SK-N-SH treated with all-trans-retinoic acid at 6 μM for 48 hours (cell line): Measurements from ENCODE around the gene TAF6.

Source experiments
- BACH2 ChIP-seq: fragments of 250-450 bp; sonication (Bioruptor Pico); IDR thresholded peaks from 2 replicates; pipeline ENCODE4 v1.9.0; 2021; ENCODE audit warnings: mild to moderate bottlenecking, borderline replicate concordance
- CSDC2 ChIP-seq: fragments of 250-450 bp; sonication (Bioruptor Pico); IDR thresholded peaks from 2 replicates; pipeline ENCODE4 v1.5.0; 2020; ENCODE audit warnings: mild to moderate bottlenecking, moderate library complexity
- GLIS3 ChIP-seq: fragments of 250-450 bp; sonication (Bioruptor Pico); IDR thresholded peaks from 2 replicates; pipeline ENCODE4 v1.5.0; 2020; ENCODE audit warnings: mild to moderate bottlenecking, moderate library complexity
- OSR1 ChIP-seq: fragments of 250-450 bp; sonication (Bioruptor Pico); IDR thresholded peaks from 2 replicates; pipeline ENCODE4 v1.8.0; 2022; ENCODE audit warnings: moderate library complexity, mild to moderate bottlenecking, inconsistent platforms
- SNAI2 ChIP-seq: fragments of 250-450 bp; sonication (Bioruptor Pico); IDR thresholded peaks from 2 replicates; pipeline ENCODE4 v1.5.0; 2020; ENCODE audit warnings: mild to moderate bottlenecking, moderate library complexity
- ZFP30 ChIP-seq: fragments of 450-650 bp; formaldehyde crosslinking; IDR thresholded peaks from 2 replicates; pipeline ENCODE4 v1.5.0; 2022; ENCODE audit warnings: mild to moderate bottlenecking, moderate library complexity
- ZNF8 ChIP-seq: fragments of 450-650 bp; formaldehyde crosslinking; IDR thresholded peaks from 2 replicates; pipeline ENCODE4 v1.5.0; 2020; ENCODE audit warnings: mild to moderate bottlenecking, moderate library complexity
- TF ChIP-seq, protein P1 (sequence below): fragments of 250-450 bp; sonication (Bioruptor Pico); IDR thresholded peaks from 2 replicates; pipeline ENCODE4 v1.8.0; 2020; ENCODE audit warnings: mild to moderate bottlenecking, moderate library complexity, borderline replicate concordance
- TF ChIP-seq, protein P2 (sequence below): fragments of 250-450 bp; sonication (Bioruptor Pico); IDR thresholded peaks from 2 replicates; pipeline ENCODE4 v1.5.1; 2020; ENCODE audit warnings: low read depth, mild to moderate bottlenecking, moderate library complexity
- TF ChIP-seq, protein P3 (sequence below): fragments of 250-450 bp; sonication (Bioruptor Pico); IDR thresholded peaks from 2 replicates; pipeline ENCODE4 v1.5.0; 2020; ENCODE audit warnings: mild to moderate bottlenecking, moderate library complexity

DNA sequence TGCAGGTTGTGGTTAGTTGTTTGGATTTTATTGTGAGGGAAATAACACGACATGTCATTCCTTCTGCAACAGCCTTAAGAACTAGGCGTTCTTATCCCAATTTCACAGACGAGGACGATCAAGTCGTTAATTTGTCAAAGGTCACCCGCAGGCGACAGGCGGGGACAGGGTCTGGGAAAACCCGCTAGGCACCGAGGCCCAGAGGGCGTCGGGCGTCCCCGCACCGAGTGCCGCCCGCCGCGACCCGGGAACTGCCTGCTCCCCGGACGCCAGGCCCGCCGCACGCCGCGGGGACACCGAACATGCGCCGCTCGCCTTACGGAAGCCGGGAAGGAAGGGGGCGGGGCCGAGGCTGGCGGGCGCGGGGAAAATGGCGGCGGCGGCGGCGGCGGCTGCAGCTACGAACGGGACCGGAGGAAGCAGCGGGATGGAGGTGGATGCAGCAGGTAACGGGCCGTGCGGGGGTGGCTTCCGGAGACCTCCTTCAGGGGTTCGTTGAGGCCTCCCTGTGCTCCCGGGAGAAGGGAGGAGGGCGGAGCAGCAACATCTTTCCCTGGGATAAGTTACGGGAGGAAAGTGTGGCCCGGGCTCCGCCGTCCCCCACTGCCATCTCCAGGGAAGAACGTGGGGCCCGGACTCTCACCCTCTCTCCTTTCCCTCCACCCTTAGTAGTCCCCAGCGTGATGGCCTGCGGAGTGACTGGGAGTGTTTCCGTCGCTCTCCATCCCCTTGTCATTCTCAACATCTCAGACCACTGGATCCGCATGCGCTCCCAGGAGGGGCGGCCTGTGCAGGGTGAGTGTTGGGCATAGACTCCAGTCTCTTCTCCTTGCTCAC, 30.3 kb downstream of the TAF6 start, which contains the start of gene COPS6:
- TF ChIP-seq ZFP30, result peak; percentile 49
- TF ChIP-seq ZNF8 (CRISPR knock-in tag), result peak; percentile 55; the same call in 1 of the 2 replicates
- TF ChIP-seq, protein P1, sequence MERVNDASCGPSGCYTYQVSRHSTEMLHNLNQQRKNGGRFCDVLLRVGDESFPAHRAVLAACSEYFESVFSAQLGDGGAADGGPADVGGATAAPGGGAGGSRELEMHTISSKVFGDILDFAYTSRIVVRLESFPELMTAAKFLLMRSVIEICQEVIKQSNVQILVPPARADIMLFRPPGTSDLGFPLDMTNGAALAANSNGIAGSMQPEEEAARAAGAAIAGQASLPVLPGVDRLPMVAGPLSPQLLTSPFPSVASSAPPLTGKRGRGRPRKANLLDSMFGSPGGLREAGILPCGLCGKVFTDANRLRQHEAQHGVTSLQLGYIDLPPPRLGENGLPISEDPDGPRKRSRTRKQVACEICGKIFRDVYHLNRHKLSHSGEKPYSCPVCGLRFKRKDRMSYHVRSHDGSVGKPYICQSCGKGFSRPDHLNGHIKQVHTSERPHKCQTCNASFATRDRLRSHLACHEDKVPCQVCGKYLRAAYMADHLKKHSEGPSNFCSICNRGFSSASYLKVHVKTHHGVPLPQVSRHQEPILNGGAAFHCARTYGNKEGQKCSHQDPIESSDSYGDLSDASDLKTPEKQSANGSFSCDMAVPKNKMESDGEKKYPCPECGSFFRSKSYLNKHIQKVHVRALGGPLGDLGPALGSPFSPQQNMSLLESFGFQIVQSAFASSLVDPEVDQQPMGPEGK (CRISPR knock-in tag), result no peak
- TF ChIP-seq BACH2 (CRISPR knock-in tag), result no peak
- TF ChIP-seq GLIS3 (CRISPR knock-in tag), result peak; percentile 52; the same call in 1 of the 2 replicates
- TF ChIP-seq CSDC2 (CRISPR knock-in tag), result peak; percentile 98
- TF ChIP-seq SNAI2, result peak; percentile 91
- TF ChIP-seq, protein P2, sequence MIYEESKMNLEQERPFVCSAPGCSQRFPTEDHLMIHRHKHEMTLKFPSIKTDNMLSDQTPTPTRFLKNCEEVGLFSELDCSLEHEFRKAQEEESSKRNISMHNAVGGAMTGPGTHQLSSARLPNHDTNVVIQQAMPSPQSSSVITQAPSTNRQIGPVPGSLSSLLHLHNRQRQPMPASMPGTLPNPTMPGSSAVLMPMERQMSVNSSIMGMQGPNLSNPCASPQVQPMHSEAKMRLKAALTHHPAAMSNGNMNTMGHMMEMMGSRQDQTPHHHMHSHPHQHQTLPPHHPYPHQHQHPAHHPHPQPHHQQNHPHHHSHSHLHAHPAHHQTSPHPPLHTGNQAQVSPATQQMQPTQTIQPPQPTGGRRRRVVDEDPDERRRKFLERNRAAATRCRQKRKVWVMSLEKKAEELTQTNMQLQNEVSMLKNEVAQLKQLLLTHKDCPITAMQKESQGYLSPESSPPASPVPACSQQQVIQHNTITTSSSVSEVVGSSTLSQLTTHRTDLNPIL (CRISPR knock-in tag), result no peak
- TF ChIP-seq OSR1 (CRISPR knock-in tag), result peak; percentile 45; the same call in 1 of the 2 replicates
- TF ChIP-seq, protein P3, sequence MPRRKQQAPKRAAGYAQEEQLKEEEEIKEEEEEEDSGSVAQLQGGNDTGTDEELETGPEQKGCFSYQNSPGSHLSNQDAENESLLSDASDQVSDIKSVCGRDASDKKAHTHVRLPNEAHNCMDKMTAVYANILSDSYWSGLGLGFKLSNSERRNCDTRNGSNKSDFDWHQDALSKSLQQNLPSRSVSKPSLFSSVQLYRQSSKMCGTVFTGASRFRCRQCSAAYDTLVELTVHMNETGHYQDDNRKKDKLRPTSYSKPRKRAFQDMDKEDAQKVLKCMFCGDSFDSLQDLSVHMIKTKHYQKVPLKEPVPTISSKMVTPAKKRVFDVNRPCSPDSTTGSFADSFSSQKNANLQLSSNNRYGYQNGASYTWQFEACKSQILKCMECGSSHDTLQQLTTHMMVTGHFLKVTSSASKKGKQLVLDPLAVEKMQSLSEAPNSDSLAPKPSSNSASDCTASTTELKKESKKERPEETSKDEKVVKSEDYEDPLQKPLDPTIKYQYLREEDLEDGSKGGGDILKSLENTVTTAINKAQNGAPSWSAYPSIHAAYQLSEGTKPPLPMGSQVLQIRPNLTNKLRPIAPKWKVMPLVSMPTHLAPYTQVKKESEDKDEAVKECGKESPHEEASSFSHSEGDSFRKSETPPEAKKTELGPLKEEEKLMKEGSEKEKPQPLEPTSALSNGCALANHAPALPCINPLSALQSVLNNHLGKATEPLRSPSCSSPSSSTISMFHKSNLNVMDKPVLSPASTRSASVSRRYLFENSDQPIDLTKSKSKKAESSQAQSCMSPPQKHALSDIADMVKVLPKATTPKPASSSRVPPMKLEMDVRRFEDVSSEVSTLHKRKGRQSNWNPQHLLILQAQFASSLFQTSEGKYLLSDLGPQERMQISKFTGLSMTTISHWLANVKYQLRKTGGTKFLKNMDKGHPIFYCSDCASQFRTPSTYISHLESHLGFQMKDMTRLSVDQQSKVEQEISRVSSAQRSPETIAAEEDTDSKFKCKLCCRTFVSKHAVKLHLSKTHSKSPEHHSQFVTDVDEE (CRISPR knock-in tag), result no peak; the same call in none of the 2 replicates
